MM.1S (cell line): ENCODE results near the gene SPAG17.

ENCODE experiments used
- EZH2 ChIP-seq: fragments of 300-600 bp; sonication (generic); optimal IDR thresholded peaks from 2 replicates; pipeline ENCODE3; 2017; ENCODE audit warnings: low read depth, mild to moderate bottlenecking, antibody characterized with exemption, low read length, mixed read lengths
- TF ChIP-seq, protein P1 (sequence below): fragments of 300-600 bp; sonication (generic); IDR thresholded peaks from 2 replicates; pipeline ENCODE4 v1.5.1; 2016; ENCODE audit warnings: antibody characterized with exemption, low read length, mixed read lengths

DNA sequence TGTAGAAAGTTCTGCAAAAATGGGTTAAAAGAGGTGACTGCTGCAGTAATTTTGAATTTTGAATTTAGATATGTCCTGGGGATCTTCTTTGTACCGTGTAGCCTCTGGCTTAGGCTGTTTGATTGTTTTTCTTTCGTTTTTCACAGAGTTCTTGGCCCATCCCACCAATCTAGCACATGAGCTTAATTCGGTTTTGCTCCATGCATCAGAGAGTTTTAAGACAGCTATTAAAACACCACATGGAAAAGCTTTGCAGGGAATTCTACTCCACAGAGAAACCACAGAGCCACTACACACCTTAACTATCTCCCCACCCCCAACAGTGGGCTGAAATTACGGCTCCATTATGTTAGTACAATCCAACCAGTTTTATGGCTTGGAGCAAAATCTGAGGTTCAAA, 25.5 kb downstream of the SPAG17 start:
- TF ChIP-seq, protein P1, sequence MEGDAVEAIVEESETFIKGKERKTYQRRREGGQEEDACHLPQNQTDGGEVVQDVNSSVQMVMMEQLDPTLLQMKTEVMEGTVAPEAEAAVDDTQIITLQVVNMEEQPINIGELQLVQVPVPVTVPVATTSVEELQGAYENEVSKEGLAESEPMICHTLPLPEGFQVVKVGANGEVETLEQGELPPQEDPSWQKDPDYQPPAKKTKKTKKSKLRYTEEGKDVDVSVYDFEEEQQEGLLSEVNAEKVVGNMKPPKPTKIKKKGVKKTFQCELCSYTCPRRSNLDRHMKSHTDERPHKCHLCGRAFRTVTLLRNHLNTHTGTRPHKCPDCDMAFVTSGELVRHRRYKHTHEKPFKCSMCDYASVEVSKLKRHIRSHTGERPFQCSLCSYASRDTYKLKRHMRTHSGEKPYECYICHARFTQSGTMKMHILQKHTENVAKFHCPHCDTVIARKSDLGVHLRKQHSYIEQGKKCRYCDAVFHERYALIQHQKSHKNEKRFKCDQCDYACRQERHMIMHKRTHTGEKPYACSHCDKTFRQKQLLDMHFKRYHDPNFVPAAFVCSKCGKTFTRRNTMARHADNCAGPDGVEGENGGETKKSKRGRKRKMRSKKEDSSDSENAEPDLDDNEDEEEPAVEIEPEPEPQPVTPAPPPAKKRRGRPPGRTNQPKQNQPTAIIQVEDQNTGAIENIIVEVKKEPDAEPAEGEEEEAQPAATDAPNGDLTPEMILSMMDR, result no peak
- TF ChIP-seq EZH2, result no peak
